HG03045 (cell line): Measurements from ENCODE around the gene AGBL4.

Experiments used
- ATAC-seq: cut with Tn5 transposase; IDR thresholded peaks from one replicate; pipeline ENCODE4 v1.9.1; 2021; ENCODE audit warnings: mild to moderate bottlenecking, moderate library complexity; ENCODE audit not compliant: unreplicated experiment

AGBL4 gene

DNA sequence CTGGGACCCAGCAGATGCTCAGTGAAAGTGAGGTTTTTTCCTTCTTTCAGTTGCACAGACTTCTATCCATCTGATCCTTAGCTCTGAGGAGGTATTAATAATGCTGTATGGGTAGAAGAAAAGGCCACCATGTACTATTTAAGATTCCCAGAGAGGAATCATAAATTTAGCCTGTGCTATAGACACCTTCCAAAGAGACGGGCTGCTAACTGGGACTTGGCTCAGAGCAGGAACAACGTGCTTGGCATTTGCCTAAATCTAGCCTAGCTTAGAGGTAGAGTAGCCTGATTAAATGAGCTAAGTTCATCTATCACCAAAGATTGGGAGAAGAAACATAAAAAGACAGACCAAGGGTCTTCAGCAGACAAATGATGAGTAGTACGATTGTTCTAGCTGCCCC is 1070.1 kb downstream of the AGBL4 start:
- ATAC-seq, result no peak

GRCh38 chr1:48948562-48948961 is 1075.2 kb downstream of the AGBL4 start:
- ATAC-seq, result no peak

DNA sequence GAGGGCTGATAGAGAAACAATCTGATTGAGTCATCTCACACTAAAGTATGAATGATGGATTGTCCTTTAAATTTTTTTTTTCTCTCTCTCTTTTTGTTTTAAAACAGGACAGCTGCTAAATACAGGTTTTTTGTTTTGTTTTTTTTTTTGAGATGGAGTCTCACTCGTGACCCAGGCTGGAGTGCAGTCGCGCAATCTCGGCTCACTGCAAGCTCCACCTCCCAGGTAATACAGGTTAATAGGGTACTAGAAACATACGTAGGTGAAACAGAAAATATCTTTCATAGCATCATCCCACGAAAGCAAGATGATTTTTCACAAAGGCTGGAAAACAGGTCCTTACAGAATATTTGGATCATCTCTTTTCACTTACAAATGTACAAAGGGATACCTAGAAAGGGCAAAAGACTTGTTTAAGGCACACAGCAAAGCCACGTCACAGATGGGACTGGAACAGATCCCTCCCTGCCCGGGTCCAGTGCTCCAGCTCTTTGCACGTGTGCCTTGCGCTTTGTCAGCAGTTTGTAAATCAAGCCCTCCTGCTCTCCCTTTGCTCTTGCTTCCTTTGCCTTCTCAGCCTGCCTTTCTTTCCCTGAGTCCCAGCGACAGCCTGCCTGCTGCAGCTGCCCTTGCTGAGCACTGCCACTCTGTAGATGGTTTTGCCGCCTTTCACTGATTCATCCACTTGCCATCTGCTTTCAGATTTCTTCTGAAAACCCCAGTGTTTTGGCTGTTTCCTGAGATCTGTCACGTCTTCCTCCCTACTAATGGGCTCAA is 1075.8 kb downstream of the AGBL4 start:
- ATAC-seq, result no peak

DNA sequence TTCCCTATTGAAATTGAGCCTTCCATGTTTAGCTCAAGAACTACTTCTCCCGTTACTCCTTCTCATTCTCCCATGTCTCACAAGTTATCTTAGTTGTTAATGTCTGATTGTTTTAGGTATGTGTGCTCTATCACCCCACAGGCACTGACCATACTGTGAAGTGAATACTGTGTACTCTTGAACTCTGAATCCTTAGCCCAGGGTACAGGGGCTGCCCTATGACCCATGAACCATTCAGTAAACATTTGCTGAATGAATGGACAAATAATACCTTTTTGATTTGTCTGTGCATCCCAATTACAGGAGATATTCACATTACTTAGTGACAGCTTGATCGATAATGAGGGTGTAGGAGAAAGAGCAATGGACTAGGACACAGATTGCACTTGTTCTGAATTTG is 1077.7 kb downstream of the AGBL4 start:
- no peak for ATAC-seq

- ATAC-seq, result no peak
Observed at GRCh38 chr1:48944811-48945210, 1078.9 kb downstream of the AGBL4 start.

DNA sequence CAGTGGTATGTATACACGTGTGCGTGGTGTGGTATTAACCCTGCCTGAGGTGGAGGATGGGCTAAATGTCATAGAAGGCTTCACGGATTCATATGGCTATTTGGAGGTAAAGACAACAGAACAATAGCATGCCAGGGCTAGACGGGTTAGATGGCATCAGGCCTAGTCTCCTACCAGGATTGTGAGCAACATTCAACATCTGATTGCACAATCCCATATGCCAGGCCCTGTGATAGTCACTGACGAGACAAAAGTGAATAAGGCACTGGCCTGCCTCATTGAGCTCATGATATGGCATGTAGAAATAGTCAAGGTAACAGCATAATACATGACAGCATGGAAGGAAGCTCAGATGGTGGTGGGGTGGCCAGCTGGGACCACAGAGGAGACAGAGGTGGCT is 1079.9 kb downstream of the AGBL4 start:
- no peak for ATAC-seq

DNA sequence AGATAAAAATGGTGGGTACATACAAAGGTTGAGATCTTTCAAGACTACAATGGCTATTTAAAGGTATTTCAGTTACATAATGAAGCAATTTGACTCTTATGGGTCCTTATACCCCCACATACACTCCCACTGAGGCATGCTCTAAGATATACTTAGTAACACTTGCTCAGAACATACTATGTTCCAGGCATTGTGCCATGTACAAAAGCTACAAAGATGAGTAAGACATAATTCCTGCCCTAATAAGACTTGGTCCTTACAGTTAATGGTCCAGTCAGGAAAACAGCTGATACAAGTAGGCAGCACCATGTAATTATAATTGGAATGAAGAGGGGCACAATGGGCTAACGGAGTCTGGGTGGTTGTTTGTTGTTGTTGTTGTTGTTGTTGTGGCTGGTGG is 1080.4 kb downstream of the AGBL4 start:
- no peak for ATAC-seq

DNA sequence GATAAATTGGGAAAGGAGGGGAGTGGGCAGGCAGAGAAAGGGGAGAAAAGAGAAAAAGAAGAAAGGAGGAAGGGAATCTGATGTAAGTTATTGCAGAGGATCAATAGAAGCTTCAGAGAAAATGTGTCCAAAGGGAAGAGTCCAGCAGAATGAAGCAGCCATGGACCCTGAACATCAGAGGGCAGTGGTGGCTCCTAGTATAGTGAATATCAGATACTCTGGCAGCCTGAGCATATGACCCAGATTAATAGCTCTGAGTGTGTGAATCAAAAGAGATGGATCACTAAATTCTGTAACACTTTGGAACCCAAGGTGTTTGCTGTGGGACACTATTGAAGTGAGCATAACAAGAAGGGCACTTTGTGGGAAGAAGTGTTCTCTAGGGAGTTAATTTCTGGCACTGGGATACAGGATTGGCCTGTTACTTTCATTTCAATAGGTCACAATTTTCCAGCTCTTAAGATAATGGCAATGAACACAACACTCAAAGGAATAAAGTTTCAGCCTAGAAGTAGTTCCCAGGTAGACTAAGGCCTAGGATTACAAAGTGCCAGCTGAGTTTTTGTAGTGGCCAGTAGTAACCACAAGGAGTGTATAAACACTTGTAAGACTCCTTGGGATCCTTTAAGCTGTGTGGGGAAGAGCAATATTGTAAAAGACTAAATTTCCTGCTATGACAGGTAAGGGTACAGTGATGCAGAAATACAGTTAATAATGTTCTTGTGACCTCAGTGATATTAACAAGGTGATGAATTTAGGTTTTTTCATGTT is 1082.6 kb downstream of the AGBL4 start:
- ATAC-seq, result no peak

GRCh38 chr1:48940354-48940753 is 1083.4 kb downstream of the AGBL4 start:
- no peak for ATAC-seq

DNA sequence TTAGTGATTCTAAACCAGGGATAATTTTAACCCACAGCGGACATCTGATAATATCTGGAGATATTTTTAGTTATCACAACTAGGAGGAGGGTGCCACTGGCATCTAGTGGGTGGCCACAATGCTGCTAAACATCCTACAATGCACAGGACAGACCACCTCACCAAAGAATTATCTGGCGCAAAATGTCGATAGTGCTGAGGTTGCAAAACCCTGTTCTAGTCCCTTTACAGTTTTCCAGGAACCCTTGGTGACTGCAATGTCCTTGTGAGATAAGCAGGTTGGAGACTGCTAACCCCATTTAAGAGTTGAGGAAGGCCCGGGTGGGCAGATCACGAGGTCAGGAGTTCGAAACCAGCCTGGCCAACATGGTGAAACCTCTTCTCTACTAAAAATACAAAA is 1083.9 kb downstream of the AGBL4 start:
- ATAC-seq, result no peak

DNA sequence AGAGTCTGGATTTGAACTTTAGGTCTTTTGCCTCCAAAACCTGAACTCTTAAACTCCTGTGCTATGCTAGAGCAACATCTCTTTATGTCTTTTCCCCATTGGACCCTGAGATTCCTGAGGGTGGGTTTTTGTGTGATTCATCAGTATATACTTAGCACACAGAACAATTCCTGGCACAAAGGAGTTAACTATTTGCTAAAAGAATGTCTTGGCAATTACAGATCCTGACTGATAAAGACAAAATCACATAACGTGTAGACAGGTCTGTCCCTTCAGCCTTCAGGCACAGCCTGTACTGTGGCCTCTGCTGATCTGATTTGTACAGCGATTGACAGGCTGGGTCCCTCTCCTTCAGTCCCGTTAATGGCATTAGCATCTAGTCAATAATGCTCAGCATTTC is 1084.7 kb downstream of the AGBL4 start:
- no peak for ATAC-seq

DNA sequence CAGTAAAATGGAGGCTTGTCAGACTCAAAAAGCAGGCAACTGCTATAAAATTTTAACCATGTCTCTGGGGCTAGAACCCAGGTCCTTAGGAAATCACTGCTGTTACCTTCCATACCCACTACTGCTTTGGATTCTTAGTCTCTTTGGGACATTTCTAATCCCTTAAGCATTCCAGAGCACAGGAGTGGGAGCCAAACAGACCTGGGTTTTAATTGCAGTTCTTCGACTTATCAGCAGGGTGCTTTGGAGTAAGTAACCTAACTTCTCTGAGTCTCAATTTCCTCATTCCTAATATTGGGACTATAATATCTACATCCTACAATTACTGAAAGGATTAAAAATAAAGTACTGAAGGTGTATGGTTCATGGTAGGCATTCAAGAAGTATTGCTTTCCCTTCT is 1086.0 kb downstream of the AGBL4 start:
- no peak for ATAC-seq

GRCh38 chr1:48936436-48936835 is 1087.3 kb downstream of the AGBL4 start:
- ATAC-seq, result no peak

DNA sequence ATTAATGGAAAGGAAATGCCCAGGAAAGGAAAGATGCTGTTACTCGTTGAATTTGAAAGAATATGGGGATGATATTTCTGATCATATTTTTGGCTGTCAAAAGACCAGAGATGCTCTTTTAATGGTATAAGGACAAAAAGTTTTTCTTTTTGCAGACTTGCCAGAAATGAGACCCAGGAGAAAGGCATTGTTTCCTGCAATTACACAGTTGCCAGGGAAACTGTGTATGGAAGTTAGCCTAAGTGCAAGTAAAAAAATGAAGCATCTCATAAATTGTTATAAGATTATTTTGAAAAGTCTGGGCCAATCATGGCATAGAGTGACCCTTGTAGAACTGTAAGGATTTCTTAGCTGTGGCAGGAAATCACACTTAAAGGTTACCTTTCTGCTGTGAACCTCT is 1091.4 kb downstream of the AGBL4 start:
- ATAC-seq, result no peak

GRCh38 chr1:48931506-48932192 is 1092.1 kb downstream of the AGBL4 start:
- no peak for ATAC-seq

GRCh38 chr1:48930011-48930410 is 1093.7 kb downstream of the AGBL4 start:
- no peak for ATAC-seq

DNA sequence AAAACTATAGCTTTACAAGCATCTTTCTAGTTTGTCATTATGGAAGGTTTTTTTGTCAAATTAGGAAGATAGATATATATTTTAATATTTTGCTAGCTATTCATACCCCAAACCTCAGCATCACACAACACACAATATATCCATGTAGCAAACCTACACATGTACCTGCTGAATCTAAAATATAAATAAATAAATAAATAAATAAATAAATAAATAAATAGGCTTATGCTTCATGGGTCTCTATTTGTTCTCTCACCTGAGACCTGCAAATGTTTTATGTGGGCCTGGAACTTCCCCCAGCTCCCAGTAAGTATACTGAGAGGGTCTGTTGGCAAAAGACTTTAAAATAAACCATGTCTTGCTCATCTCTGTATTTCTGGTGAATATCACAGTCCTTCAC is 1099.7 kb downstream of the AGBL4 start:
- ATAC-seq, result no peak

- no peak for ATAC-seq
Observed at GRCh38 chr1:48923116-48923515, 1100.6 kb downstream of the AGBL4 start.

- no peak for ATAC-seq
Observed at GRCh38 chr1:48920851-48921250, 1102.9 kb downstream of the AGBL4 start.

DNA sequence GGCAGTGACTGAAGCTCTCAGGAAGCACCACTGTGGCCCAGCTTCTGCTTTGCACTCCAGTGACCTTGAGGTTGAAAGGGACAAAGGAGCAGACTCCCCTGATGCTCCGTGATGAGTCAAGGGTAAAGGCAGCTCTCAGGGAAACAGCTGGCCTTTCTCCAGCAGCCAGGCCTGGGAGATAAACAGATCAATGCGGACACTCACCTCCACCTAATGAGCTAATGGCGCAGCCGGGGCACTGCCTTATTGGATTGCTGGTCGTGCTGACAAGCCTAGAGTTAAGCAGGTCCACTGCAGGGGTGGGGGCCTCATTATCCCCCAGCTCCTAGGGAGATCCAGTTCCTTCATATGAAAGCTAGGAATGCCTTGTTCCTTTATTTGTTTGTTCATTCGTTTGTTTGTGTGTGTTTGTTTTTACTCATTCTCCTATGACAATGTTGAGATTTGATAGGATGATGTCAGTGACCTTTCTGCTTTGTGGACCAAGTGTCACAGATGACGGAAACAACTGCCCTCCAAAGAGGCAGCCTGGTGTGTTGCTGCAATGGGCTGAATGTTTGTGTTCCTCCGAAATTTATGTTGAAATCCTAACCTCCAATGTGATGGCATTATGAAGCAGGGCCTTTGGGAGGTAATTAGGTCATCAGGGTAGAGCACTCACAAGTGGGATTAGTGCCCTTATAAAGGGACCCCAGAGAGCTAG is 1105.7 kb downstream of the AGBL4 start:
- ATAC-seq, result no peak

DNA sequence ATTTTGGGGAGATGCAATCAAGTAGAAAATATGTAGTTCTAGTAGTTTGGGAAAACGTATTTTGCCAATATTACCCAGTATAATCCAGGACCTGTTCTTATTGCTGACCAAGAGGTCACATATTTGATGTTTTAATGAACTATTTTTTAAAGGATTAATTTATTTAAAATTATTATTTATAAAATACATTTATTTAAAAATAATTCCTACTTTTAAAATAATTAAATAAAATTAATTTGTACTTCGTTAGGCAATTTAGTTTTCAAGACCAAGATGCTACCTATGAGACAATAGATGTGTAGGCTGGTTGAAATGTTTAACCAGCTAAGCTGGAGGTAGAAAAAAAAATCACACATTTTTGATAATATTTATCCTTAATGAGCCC is 1106.7 kb downstream of the AGBL4 start:
- no peak for ATAC-seq
